ENCODE data around the gene RAD51B.

DNA sequence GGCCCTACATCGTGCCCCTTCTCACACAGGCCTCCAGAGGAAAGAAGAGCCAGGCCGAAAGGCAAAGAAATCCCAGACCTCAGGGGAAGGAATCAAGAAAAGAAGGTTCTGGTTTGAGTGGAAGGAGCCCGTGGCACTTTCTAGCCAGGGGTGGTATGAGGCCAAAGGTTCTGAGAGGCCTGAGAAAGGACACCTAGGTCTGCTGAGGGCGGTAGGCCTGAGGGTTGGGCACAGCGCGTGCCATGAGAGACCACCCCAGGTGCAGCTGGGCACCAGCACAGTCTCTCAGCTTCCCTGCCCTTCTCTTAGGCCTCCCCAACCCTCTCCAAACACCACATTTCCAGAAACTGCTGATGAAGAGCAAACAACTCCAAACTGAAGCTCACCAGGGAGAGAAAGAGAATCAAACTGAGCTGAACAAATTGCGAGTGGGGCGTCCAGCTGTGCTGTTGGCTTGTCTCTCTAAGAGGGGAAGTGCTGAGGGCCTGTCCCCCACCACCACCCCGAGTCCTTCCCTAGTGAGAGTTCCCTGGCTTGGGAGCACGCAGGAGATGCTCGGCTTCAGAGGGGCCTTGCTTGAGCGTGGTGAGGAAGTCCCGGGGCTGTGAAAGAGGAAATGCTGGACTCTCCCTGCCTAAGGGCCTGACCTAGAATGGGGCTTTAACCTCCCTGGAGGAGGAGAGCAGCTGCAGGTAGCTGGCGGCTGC lies 788.4 kb downstream of the RAD51B start:
- TF ChIP-seq, protein P1, sequence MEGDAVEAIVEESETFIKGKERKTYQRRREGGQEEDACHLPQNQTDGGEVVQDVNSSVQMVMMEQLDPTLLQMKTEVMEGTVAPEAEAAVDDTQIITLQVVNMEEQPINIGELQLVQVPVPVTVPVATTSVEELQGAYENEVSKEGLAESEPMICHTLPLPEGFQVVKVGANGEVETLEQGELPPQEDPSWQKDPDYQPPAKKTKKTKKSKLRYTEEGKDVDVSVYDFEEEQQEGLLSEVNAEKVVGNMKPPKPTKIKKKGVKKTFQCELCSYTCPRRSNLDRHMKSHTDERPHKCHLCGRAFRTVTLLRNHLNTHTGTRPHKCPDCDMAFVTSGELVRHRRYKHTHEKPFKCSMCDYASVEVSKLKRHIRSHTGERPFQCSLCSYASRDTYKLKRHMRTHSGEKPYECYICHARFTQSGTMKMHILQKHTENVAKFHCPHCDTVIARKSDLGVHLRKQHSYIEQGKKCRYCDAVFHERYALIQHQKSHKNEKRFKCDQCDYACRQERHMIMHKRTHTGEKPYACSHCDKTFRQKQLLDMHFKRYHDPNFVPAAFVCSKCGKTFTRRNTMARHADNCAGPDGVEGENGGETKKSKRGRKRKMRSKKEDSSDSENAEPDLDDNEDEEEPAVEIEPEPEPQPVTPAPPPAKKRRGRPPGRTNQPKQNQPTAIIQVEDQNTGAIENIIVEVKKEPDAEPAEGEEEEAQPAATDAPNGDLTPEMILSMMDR (IDR thresholded peaks at IDR 0.05) = no peak
- no peak for TF ChIP-seq POLR2A (IDR thresholded peaks at IDR 0.05)

Measured in thyroid gland (tissue), 4 donors.